ENCODE measurements around the gene TGM5. TPM values are rescaled to one million over a fixed set of nuclear protein-coding genes. Genes with fewer than 3 reads are reported as not detected.

Gene TGM5
- total and polyA plus RNA-seq, 2 donors (not counting 3 experiments of a cell fraction or from before 2014, with no cell fraction given), result not detected

- no peaks in the 10 kb centered on the region for H3K79me2 ChIP-seq (ENCODE audit: control insufficient read depth, insufficient read depth, low read length)
- ChIA-PET CTCF (interaction anchor here (2.4 to 3.8 kb wide), 2 partner anchors 14 kb away, joined by 9 to 27 read pairs; no protein-coding TSS in a partner anchor), POLR2A (no interaction called here)
- no peak for TF ChIP-seq MYC (IDR thresholded peaks at IDR 0.05; ENCODE audit: low read depth, low read length)
- no peak for TF ChIP-seq JUN (IDR thresholded peaks at IDR 0.05; ENCODE audit: borderline replicate concordance, insufficient read depth, insufficient read length, low read depth)
- TF ChIP-seq POLR2A (IDR thresholded peaks at IDR 0.05; ENCODE audit: low read depth, low read length), result no peak
- no peak for TF ChIP-seq EZH2 (IDR thresholded peaks at IDR 0.05; ENCODE audit: borderline replicate concordance, low read depth, low read length, severe bottlenecking)
- no peak for TF ChIP-seq CTCF (IDR thresholded peaks at IDR 0.05; ENCODE audit: extremely low read depth in 1 of 2, insufficient read depth in 1 of 2, low read depth in 1 of 2, low read length in 2 of 2)
- TF ChIP-seq GATA2 (IDR thresholded peaks at IDR 0.05; ENCODE audit: insufficient read depth, insufficient read length, low read depth, low read length), result no peak
- no peaks in the 10 kb centered on the region for H3K9me1 ChIP-seq (replicated peaks; ENCODE audit: control insufficient read depth, extremely low read depth, insufficient read depth, low read length)
- dilution Hi-C loops (cut with MboI; ENCODE audit: extremely low pct_ligation_motif_present, low sequenced_read_pairs) (no loop called here), intact Hi-C loops (cut with micrococcal nuclease) (no loop called here)
- no peaks in the 10 kb centered on the region for H3K9me3 ChIP-seq (replicated peaks; ENCODE audit: control insufficient read depth, insufficient read depth, low read length)
- H3K27ac ChIP-seq (ENCODE audit: insufficient read depth, low read depth, low read length), result no peak overlapping the region
- H3K27me3 ChIP-seq (ENCODE audit: control insufficient read depth in 2 of 2, insufficient read depth in 2 of 2, low read length in 2 of 2), result peaks cover 4 to 21% of the 10 kb centered on the region in 2 experiments
- no peak overlapping the region for H3K4me2 ChIP-seq (ENCODE audit: insufficient read depth, low read length)
- H3K4me3 ChIP-seq (replicated peaks in 1 of 3; ENCODE audit: insufficient read depth in 1 of 3, low read depth in 1 of 3, low read length in 3 of 3), result no peak overlapping the region
- no peaks in the 10 kb centered on the region for H3K4me1 ChIP-seq (ENCODE audit: control insufficient read depth, extremely low read depth, insufficient read depth, low read length)
- H3K36me3 ChIP-seq (ENCODE audit: control insufficient read depth in 2 of 2, extremely low read depth in 1 of 2, insufficient read depth in 2 of 2, low read length in 2 of 2), result no peaks in the 10 kb centered on the region
- no peak for FAIRE-seq
- H3K9ac ChIP-seq (replicated peaks; ENCODE audit: extremely low read depth, insufficient read depth, low read length), result no peak overlapping the region
- H2AFZ ChIP-seq (ENCODE audit: low read depth, low read length), result no peak overlapping the region
- no TSS peak for BruUV-seq (replicated peaks)
- H4K20me1 ChIP-seq (replicated peaks; ENCODE audit: control insufficient read depth, extremely low read depth, insufficient read depth, low read length), result no peaks in the 10 kb centered on the region
- no peak for DNase-seq (ENCODE audit: low read depth, low spot score)
These were observed 55.4 kb downstream of the TGM5 start for GRCh38 chr15:43211224-43211735.

- intact Hi-C loops (cut with micrococcal nuclease) (no loop called here), dilution Hi-C loops (cut with MboI; ENCODE audit: extremely low pct_ligation_motif_present, low sequenced_read_pairs) (no loop called here)
- BruUV-seq (replicated peaks), result no TSS peak
- Histone ChIP-seq H3K4me1 (ENCODE audit: control insufficient read depth, extremely low read depth, insufficient read depth, low read length) (no peaks in the 10 kb centered on the region), H3K9me1 (replicated peaks; ENCODE audit: control insufficient read depth, extremely low read depth, insufficient read depth, low read length) (no peaks in the 10 kb centered on the region), H3K27me3 (ENCODE audit: control insufficient read depth in 2 of 2, insufficient read depth in 2 of 2, low read length in 2 of 2) (peaks cover 9 to 23% of the 10 kb centered on the region in 2 experiments), H3K36me3 (ENCODE audit: control insufficient read depth in 2 of 2, extremely low read depth in 1 of 2, insufficient read depth in 2 of 2, low read length in 2 of 2) (no peaks in the 10 kb centered on the region), H3K79me2 (ENCODE audit: control insufficient read depth, insufficient read depth, low read length) (no peaks in the 10 kb centered on the region), H3K4me2 (ENCODE audit: insufficient read depth, low read length) (no peak overlapping the region), H4K20me1 (replicated peaks; ENCODE audit: control insufficient read depth, extremely low read depth, insufficient read depth, low read length) (no peaks in the 10 kb centered on the region), H3K9ac (replicated peaks; ENCODE audit: extremely low read depth, insufficient read depth, low read length) (no peak overlapping the region), H3K27ac (ENCODE audit: insufficient read depth, low read depth, low read length) (no peak overlapping the region), H3K4me3 (replicated peaks in 1 of 3; ENCODE audit: insufficient read depth in 1 of 3, low read depth in 1 of 3, low read length in 3 of 3) (no peak overlapping the region), H3K9me3 (replicated peaks; ENCODE audit: control insufficient read depth, insufficient read depth, low read length) (no peaks in the 10 kb centered on the region), H2AFZ (ENCODE audit: low read depth, low read length) (no peak overlapping the region)
- CTCF ChIA-PET, result interaction anchor here (2.4 kb wide), 1 partner anchor 14 kb away, joined by 9 read pairs; no protein-coding TSS in a partner anchor
- POLR2A ChIA-PET, result no interaction called here
- no peak for TF ChIP-seq FOS (IDR thresholded peaks at IDR 0.05; ENCODE audit: borderline replicate concordance, insufficient read depth, low read length)
- FAIRE-seq (no peak), DNase-seq (ENCODE audit: low read depth, low spot score) (no peak)
These were observed 55.9 kb downstream of the TGM5 start for GRCh38 chr15:43210807-43211206.
